ENCODE measurements around the gene PARP14. TPM values are rescaled to one million over a fixed set of nuclear protein-coding genes. Genes with fewer than 3 reads are reported as not detected.

Gene PARP14
- total and polyA plus RNA-seq, 2 experiments from 2014 or later: 5.6 to 11.7 TPM

DNA sequence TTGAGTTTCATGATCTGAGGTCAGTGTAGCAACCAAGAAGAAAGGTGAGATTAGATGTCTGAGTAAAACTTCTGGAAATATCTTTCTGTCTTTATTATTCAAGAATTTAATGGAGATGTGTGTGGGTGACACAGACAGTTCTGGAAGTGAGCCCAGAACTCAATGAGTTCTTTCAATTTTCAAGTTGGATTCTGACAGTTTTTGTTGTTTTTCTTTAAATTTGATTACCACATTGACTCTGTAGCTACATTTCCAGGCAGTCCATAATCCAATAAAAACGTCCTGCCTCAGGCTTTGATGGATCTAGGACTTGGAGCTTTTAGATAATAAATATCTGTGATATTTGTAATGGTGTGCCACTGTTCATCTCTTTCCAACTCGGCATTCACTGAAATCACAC, 3.9 kb upstream of the PARP14 start:
- no peaks in the 10 kb centered on the region for H3K36me3 ChIP-seq (ENCODE audit: low read depth)
- DNase-seq: peak; percentile 43
- peaks cover 11% of the 10 kb centered on the region; the same call in 1 of the 2 replicates for H3K4me1 ChIP-seq (ENCODE audit: insufficient read depth)
- no peak for TF ChIP-seq EZH2phosphoT487 (IDR thresholded peaks at IDR 0.05; ENCODE audit: insufficient read depth, low read depth)
- 63 to 66% methylated on average over 2 of the region's 2 CpGs for WGBS, 2 experiments (ENCODE audit: low coverage in 1 of 2, low lambda C conversion rate in 2 of 2, missing lambda C conversion rate in 2 of 2)
- no peak overlapping the region for H3K9ac ChIP-seq
- H3K9me2 ChIP-seq (ENCODE audit: insufficient read depth): no peaks in the 10 kb centered on the region
- no peaks in the 10 kb centered on the region for H4K20me1 ChIP-seq (ENCODE audit: insufficient read depth)
- H3K27me3 ChIP-seq (replicated peaks; ENCODE audit: insufficient read depth): no peaks in the 10 kb centered on the region
- H3F3A ChIP-seq (ENCODE audit: insufficient read depth): peaks cover 16% of the 10 kb centered on the region
- no peak overlapping the region for H3K4me2 ChIP-seq (ENCODE audit: unreplicated experiment)
- no peaks in the 10 kb centered on the region for H3K9me3 ChIP-seq (ENCODE audit: low read depth)
- no peak overlapping the region for H3K4me3 ChIP-seq
- H3K79me2 ChIP-seq (ENCODE audit: insufficient read depth): peaks cover 5% of the 10 kb centered on the region
- H2AFZ ChIP-seq: no peak overlapping the region
- H3K27ac ChIP-seq: no peak overlapping the region
- in situ Hi-C loops (cut with MboI): loop anchor here (25.0 kb wide), 1 partner anchor 214 kb away; no protein-coding TSS in a partner anchor

DNA sequence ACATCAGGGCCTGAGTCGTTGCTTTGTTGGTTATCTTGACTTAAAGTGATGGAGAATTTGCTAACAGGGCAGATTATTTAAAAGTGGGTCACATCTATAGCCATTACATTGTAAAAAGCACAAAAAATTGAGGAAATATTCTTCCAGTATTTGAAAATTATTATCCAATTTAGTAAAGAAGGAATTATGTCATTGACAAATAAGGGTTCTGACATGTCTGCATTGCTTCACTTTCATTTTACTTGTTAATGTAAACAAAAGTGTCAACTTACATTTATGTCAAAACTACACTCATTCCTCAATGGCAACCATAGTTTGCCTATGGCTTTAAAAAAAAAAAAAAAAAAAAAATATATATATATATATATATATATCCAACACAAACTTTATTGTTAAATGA, 3.4 kb upstream of the PARP14 start:
- H3K9me3 ChIP-seq (ENCODE audit: low read depth): no peaks in the 10 kb centered on the region
- no peaks in the 10 kb centered on the region for H3K36me3 ChIP-seq (ENCODE audit: low read depth)
- H3K27me3 ChIP-seq (replicated peaks; ENCODE audit: insufficient read depth): no peaks in the 10 kb centered on the region
- no peak overlapping the region for H3K9ac ChIP-seq
- H4K20me1 ChIP-seq (ENCODE audit: insufficient read depth): no peaks in the 10 kb centered on the region
- no peak for DNase-seq
- TF ChIP-seq EZH2phosphoT487 (IDR thresholded peaks at IDR 0.05; ENCODE audit: insufficient read depth, low read depth): no peak
- TF ChIP-seq EZH2 (IDR thresholded peaks at IDR 0.05; ENCODE audit: insufficient read depth, poor library complexity, severe bottlenecking): no peak
- peaks cover 10% of the 10 kb centered on the region for H3K79me2 ChIP-seq (ENCODE audit: insufficient read depth)
- peaks cover 16% of the 10 kb centered on the region for H3F3A ChIP-seq (ENCODE audit: insufficient read depth)
- H3K4me2 ChIP-seq (ENCODE audit: unreplicated experiment): no peak overlapping the region
- peaks cover 11% of the 10 kb centered on the region; the same call in 1 of the 2 replicates for H3K4me1 ChIP-seq (ENCODE audit: insufficient read depth)
- H3K9me2 ChIP-seq (ENCODE audit: insufficient read depth): no peaks in the 10 kb centered on the region
- in situ Hi-C loops (cut with MboI): loop anchor here (25.0 kb wide), 1 partner anchor 215 kb away; no protein-coding TSS in a partner anchor
- H2AFZ ChIP-seq: no peak overlapping the region
- 86 to 90% methylated on average over 1 of the region's 1 CpG for WGBS, 2 experiments (ENCODE audit: low coverage in 1 of 2, low lambda C conversion rate in 2 of 2, missing lambda C conversion rate in 2 of 2)
- H3K27ac ChIP-seq: no peak overlapping the region
- no peak overlapping the region for H3K4me3 ChIP-seq

GRCh38 chr3:122678506-122678905, 2.1 kb upstream of the PARP14 start:
- peaks cover 11% of the 10 kb centered on the region; the same call in 1 of the 2 replicates for H3K4me1 ChIP-seq (ENCODE audit: insufficient read depth)
- no peaks in the 10 kb centered on the region for H3K36me3 ChIP-seq (ENCODE audit: low read depth)
- no peak overlapping the region for H3K4me3 ChIP-seq
- H2AFZ ChIP-seq: peak overlapping the region; percentile 99
- 92 to 95% methylated on average over 5 of the region's 5 CpGs for WGBS, 2 experiments (ENCODE audit: low coverage in 1 of 2, low lambda C conversion rate in 2 of 2, missing lambda C conversion rate in 2 of 2)
- no peak overlapping the region for H3K4me2 ChIP-seq (ENCODE audit: unreplicated experiment)
- no peak for DNase-seq
- no peaks in the 10 kb centered on the region for H3K9me3 ChIP-seq (ENCODE audit: low read depth)
- peaks cover 20% of the 10 kb centered on the region for H3K79me2 ChIP-seq (ENCODE audit: insufficient read depth)
- H3K9me2 ChIP-seq (ENCODE audit: insufficient read depth): no peaks in the 10 kb centered on the region
- no peaks in the 10 kb centered on the region for H3K27me3 ChIP-seq (replicated peaks; ENCODE audit: insufficient read depth)
- TF ChIP-seq EZH2phosphoT487 (IDR thresholded peaks at IDR 0.05; ENCODE audit: insufficient read depth, low read depth): no peak
- no peak for TF ChIP-seq EZH2 (IDR thresholded peaks at IDR 0.05; ENCODE audit: insufficient read depth, poor library complexity, severe bottlenecking)
- H3F3A ChIP-seq (ENCODE audit: insufficient read depth): peaks cover 16% of the 10 kb centered on the region
- no peak overlapping the region for H3K27ac ChIP-seq
- H4K20me1 ChIP-seq (ENCODE audit: insufficient read depth): no peaks in the 10 kb centered on the region
- H3K9ac ChIP-seq: no peak overlapping the region
- in situ Hi-C loops (cut with MboI): loop anchor here (25.0 kb wide), 1 partner anchor 216 kb away; no protein-coding TSS in a partner anchor

DNA sequence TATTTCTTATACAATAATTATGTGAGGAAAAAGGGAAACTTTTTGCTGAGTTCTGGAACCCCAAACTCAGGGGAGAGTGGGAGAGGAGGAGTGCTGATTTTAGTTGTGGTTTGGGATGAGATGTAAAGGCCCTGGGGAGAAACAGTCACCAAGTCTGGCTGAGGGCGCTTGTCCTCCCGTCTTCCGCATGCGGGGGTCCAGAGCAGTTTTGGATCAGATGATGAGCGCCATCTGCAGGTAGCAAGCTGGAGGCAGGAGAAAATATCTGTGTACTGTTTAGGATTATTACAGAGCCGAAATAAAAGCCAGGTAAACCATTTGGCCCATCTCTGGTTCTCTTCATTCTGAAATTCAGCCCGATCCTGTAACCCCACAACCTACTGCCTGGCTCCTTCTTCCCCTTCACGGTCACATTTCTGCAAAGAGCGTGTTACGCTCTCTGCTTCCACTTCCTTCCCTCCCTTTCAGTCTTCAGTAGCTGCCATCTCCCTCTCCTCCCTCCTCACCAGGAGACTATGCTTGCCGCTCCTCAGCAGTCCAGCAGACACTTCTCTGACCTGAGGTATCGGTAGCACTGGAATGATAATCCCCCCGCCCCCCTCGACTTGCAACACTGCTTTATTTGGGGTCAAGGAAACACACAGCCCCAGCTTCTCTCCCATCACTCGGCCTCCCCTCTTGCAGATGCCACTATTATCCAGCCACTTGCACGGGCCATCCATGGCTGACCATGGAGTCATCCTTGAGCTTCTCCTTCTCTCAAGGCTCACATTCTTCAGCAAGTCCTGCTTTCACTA, 1.4 kb upstream of the PARP14 start:
- no peaks in the 10 kb centered on the region for H3K27me3 ChIP-seq (replicated peaks; ENCODE audit: insufficient read depth)
- TF ChIP-seq EZH2 (IDR thresholded peaks at IDR 0.05; ENCODE audit: insufficient read depth, poor library complexity, severe bottlenecking) (no peak), EZH2phosphoT487 (IDR thresholded peaks at IDR 0.05; ENCODE audit: insufficient read depth, low read depth) (no peak)
- no peaks in the 10 kb centered on the region for H4K20me1 ChIP-seq (ENCODE audit: insufficient read depth)
- peak overlapping the region; percentile 99 for H2AFZ ChIP-seq
- H3K4me3 ChIP-seq: peak overlapping the region; percentile 78
- peaks cover 11% of the 10 kb centered on the region; the same call in 1 of the 2 replicates for H3K4me1 ChIP-seq (ENCODE audit: insufficient read depth)
- no peaks in the 10 kb centered on the region for H3K9me3 ChIP-seq (ENCODE audit: low read depth)
- WGBS, 2 experiments (ENCODE audit: low coverage in 1 of 2, low lambda C conversion rate in 2 of 2, missing lambda C conversion rate in 2 of 2): 2% methylated on average over 16 of the region's 16 CpGs
- in situ Hi-C loops (cut with MboI): loop anchor here (25.0 kb wide), 1 partner anchor 217 kb away; no protein-coding TSS in a partner anchor
- H3K36me3 ChIP-seq (ENCODE audit: low read depth): no peaks in the 10 kb centered on the region
- DNase-seq: peak; percentile 90
- H3F3A ChIP-seq (ENCODE audit: insufficient read depth): peaks cover 16% of the 10 kb centered on the region
- H3K4me2 ChIP-seq (ENCODE audit: unreplicated experiment): peak overlapping the region; percentile 93
- peak overlapping the region; percentile 44 for H3K27ac ChIP-seq
- peaks cover 20% of the 10 kb centered on the region for H3K79me2 ChIP-seq (ENCODE audit: insufficient read depth)
- peak overlapping the region; percentile 86 for H3K9ac ChIP-seq
- no peaks in the 10 kb centered on the region for H3K9me2 ChIP-seq (ENCODE audit: insufficient read depth)

Measured in GM23248 (cell line).